HG03060 (cell line): ENCODE measurements around the gene AMPD1.

Source experiments
- ATAC-seq: cut with Tn5 transposase; IDR thresholded peaks from one replicate; pipeline ENCODE4 v1.9.1; 2021; ENCODE audit warnings: low read depth, moderate number of reproducible peaks; ENCODE audit not compliant: unreplicated experiment

The AMPD1 gene

DNA sequence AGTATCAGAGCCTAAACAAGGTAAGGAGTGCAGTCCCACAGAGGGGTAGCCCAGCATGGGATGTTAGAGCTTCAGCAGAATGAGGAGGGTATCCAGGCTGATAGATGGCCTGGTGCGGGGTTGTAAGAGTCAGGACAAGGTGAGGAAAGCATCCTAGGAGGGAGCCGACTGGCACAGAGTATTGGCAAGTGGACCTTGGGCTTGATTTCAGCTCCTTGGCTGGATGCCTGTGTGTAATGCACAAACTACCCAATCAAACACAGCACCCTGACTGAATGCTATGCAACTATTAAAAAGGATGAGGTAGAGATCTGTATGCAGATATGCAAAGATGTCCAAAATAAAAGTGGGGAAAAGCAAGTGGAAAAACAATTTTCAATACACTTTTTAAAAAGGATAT is 43.5 kb downstream of the AMPD1 start:
- ATAC-seq: no peak

DNA sequence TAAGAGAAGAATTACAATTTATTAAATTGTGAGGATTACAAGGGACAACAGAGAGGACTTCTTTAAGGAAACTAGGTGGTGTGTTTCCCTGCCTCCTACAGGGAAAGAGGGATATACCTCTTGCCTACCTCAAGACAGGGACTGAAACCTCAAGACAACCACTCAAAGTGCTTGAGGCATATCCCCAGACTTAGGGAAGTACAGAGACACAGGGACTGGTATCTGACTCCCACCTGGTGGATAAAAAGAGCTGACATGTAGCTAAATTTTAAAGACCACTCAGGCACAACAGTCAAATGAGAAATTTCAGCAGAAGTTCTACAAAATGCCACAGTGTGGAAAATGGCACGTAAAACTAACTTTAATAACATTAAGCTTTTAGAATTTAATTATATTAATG is 46.8 kb downstream of the AMPD1 start:
- ATAC-seq: no peak

DNA sequence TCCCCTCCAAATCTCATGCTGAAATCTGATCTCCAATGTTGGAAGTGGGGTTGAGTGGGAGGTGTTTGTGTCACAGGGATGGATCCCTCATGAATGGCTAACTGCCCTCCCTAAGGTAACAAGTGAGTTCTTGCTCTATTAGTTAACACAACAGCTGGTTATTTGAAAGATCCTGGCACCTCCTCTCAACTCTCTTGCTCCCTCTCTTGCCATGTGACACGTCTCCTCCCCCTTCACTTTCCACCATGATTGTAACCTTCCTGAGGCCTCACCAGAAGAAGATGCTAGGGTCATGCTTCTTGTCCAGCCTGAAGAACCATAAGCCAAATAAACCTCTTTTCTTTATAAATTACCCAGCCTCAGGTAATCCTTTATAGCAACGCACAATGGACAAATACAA is 54.0 kb downstream of the AMPD1 start:
- no peak for ATAC-seq

GRCh38 chr1:114638910-114639309 is 56.4 kb downstream of the AMPD1 start:
- no peak for ATAC-seq

DNA sequence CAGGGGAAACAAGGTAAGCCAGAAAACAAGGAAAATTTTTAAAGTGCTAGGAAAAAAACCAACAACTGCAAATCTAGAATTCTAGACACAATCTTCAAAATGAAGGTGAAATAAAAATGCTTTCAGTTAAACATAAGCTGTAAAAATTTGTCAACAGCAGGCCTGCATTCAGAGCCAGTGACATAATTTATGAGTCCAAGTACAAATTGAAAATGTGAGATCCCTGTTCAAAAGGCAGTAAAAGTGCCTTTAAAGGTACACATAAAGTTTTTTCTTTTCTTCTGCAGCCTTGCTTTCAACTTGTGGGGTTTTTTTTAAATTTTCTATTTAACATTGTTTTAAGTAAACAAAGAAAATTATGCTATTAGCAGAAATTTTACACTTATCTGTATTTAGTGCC is 62.9 kb downstream of the AMPD1 start:
- ATAC-seq: no peak

GRCh38 chr1:114627107-114627506 is 68.2 kb downstream of the AMPD1 start:
- ATAC-seq: no peak

GRCh38 chr1:114623364-114623763 is 72.0 kb downstream of the AMPD1 start:
- ATAC-seq: no peak
